IMR-90 (cell line): ENCODE results near the gene MCRIP2. TPM values are rescaled to one million over a fixed set of nuclear protein-coding genes. Genes with fewer than 3 reads are reported as not detected.

Source experiments
- ATAC-seq: fragments of 200-7000 bp; cut with Tn5 transposase; 2 replicates; pipeline ENCODE4 v1.9.1; 2020; ENCODE audit warnings: low read depth, mild to moderate bottlenecking, moderate library complexity
- BruUV-seq: library from RNA; stranded (reverse); fragments of 400-500 nt; replicated peaks from 2 replicates; lab custom pipeline; 2021; lab: Mats Ljungman, UMichigan
- CTCF ChIA-PET: fragments of 300-600 bp; formaldehyde crosslinking; extraction: SDS; loops from one replicate; lab custom pipeline; 2021; ENCODE audit warnings: antibody characterized with exemption; lab: Yijun Ruan, JAX
- POLR2A ChIA-PET: fragments of 300-600 bp; sonication (Branson Sonifier 250); formaldehyde crosslinking; loops from one replicate; lab custom pipeline; 2022; ENCODE audit warnings: antibody characterized with exemption; ENCODE audit not compliant: unreplicated experiment; lab: Charles Lee
- DNase-seq: peaks from one replicate; pipeline ENCODE4 v3.0.0; 2013
- H2AFZ ChIP-seq: replicated peaks from 2 replicates; pipeline ENCODE3; 2013; ENCODE audit warnings: low read length, mild to moderate bottlenecking; ENCODE audit not compliant: poor library complexity
- H2AK5ac ChIP-seq: 2 replicates; pipeline ENCODE4 v1.6.1; 2013; ENCODE audit warnings: low read depth, low read length, inconsistent platforms
- H2AK9ac ChIP-seq: replicated peaks from 2 replicates; pipeline ENCODE3; 2013; ENCODE audit warnings: mild to moderate bottlenecking, low read depth, low read length, moderate library complexity; ENCODE audit not compliant: poor library complexity
- H2BK120ac ChIP-seq: 2 replicates; pipeline ENCODE4 v1.6.1; 2013; ENCODE audit warnings: low read depth, low read length, inconsistent platforms
- H2BK15ac ChIP-seq: 3 replicates; pipeline ENCODE4 v1.6.1; 2013; ENCODE audit warnings: low read depth, low read length, inconsistent platforms
- H2BK20ac ChIP-seq: 2 replicates; pipeline ENCODE4 v1.6.1; 2013; ENCODE audit warnings: low read depth, mild to moderate bottlenecking, inconsistent platforms, low read length, moderate library complexity
- H2BK5ac ChIP-seq: 2 replicates; pipeline ENCODE4 v1.6.1; 2013; ENCODE audit warnings: mild to moderate bottlenecking, low read depth, low read length, inconsistent platforms; ENCODE audit not compliant: poor library complexity, severe bottlenecking
- H3K14ac ChIP-seq: replicated peaks from 2 replicates; pipeline ENCODE4 v1.6.1; 2013; ENCODE audit warnings: low read depth, low read length, inconsistent platforms
- H3K18ac ChIP-seq: 2 replicates; pipeline ENCODE4 v1.6.1; 2013; ENCODE audit warnings: low read depth, low read length, control low read depth
- H3K23ac ChIP-seq: 2 replicates; pipeline ENCODE4 v1.6.1; 2013; ENCODE audit warnings: low read depth, low read length, inconsistent platforms
- H3K27ac ChIP-seq: 2 replicates; pipeline ENCODE4 v1.5.1; 2013; ENCODE audit warnings: mild to moderate bottlenecking, control low read depth, low read length; ENCODE audit not compliant: insufficient read depth
- H3K27me3 ChIP-seq: 2 replicates; pipeline ENCODE4 v1.6.1; 2013; ENCODE audit warnings: low read length; ENCODE audit not compliant: control insufficient read depth, insufficient read depth
- H3K36me3 ChIP-seq: 2 replicates; pipeline ENCODE4 v1.6.1; 2013; ENCODE audit warnings: low read length, mixed read lengths; ENCODE audit not compliant: control insufficient read depth, insufficient read depth
- H3K4ac ChIP-seq: 2 replicates; pipeline ENCODE4 v1.6.1; 2013; ENCODE audit warnings: low read depth, low read length, inconsistent platforms
- H3K4me1 ChIP-seq: 2 replicates; pipeline ENCODE4 v1.6.1; 2013; ENCODE audit warnings: low read length, mixed read lengths; ENCODE audit not compliant: control insufficient read depth, insufficient read depth
- H3K4me2 ChIP-seq: 2 replicates; pipeline ENCODE4 v1.6.1; 2013; ENCODE audit warnings: low read depth, mild to moderate bottlenecking, control low read depth, low read length, moderate library complexity
- H3K4me3 ChIP-seq: 2 replicates; pipeline ENCODE4 v1.5.1; 2013; ENCODE audit warnings: low read depth, mild to moderate bottlenecking, control low read depth, low read length, moderate library complexity; ENCODE audit not compliant: insufficient read depth
- H3K56ac ChIP-seq: 2 replicates; pipeline ENCODE4 v1.6.1; 2013; ENCODE audit warnings: low read length, inconsistent platforms; ENCODE audit not compliant: insufficient read depth; ENCODE audit errors: extremely low read depth
- H3K79me1 ChIP-seq, 2 experiments: 2 replicates each; pipeline ENCODE4 v1.6.1; 2013; ENCODE audit warnings: low read length in 2 of 2, inconsistent platforms in 1 of 2, low read depth in 1 of 2
- H3K9ac ChIP-seq: 2 replicates; pipeline ENCODE4 v1.6.1; 2013; ENCODE audit warnings: low read depth, low read length, control low read depth
- H3K9me1 ChIP-seq: 2 replicates; pipeline ENCODE4 v1.6.1; 2013; ENCODE audit warnings: low read length, inconsistent platforms; ENCODE audit not compliant: insufficient read depth
- H3K9me3 ChIP-seq: 2 replicates; pipeline ENCODE4 v1.6.1; 2013; ENCODE audit warnings: low read length; ENCODE audit not compliant: control insufficient read depth, insufficient read depth
- H4K20me1 ChIP-seq: 2 replicates; pipeline ENCODE4 v1.6.1; 2013; ENCODE audit warnings: low read length, inconsistent platforms; ENCODE audit not compliant: insufficient read depth
- H4K5ac ChIP-seq: 2 replicates; pipeline ENCODE4 v1.6.1; 2013; ENCODE audit warnings: mild to moderate bottlenecking, low read depth, low read length, control low read depth
- H4K8ac ChIP-seq, 2 experiments: 2 replicates each; pipeline ENCODE4 v1.6.1; 2013; ENCODE audit warnings: low read depth in 2 of 2, low read length in 2 of 2, control low read depth in 1 of 2, inconsistent platforms in 1 of 2
- H4K91ac ChIP-seq: 2 replicates; pipeline ENCODE4 v1.6.1; 2013; ENCODE audit warnings: low read depth, low read length, inconsistent platforms; ENCODE audit not compliant: insufficient read depth
- CEBPB ChIP-seq: IDR thresholded peaks from 2 replicates; pipeline ENCODE4 v1.6.1; 2012; ENCODE audit warnings: low read depth, low read length, improper control_type of control experiment
- MXI1 ChIP-seq: IDR thresholded peaks from 2 replicates; pipeline ENCODE4 v1.6.1; 2012; ENCODE audit warnings: low read depth, mild to moderate bottlenecking, low read length, moderate library complexity, borderline replicate concordance
- USF2 ChIP-seq: fragments of 150-350 bp; IDR thresholded peaks from 2 replicates; pipeline ENCODE4 v1.6.1; 2017; ENCODE audit warnings: mild to moderate bottlenecking, antibody characterized with exemption, low read length, low read depth
- WGBS, 2 experiments: methylation state at CpG; one replicate each; pipeline versions ENCODE4 v1.1.5 to v1.1.7; 2013; ENCODE audit warnings: missing lambda C conversion rate in 2 of 2; ENCODE audit not compliant: insufficient read length in 1 of 2; ENCODE audit errors: extremely low coverage in 2 of 2; 5-methylcytosine and 5-hydroxymethylcytosine counted together
- dilution Hi-C: fragments of 300-500 bp; cut with HindIII; formaldehyde crosslinking; loops from one replicate; pipeline ENCODE4 v1.14.3; 2018; ENCODE audit warnings: low sequenced_read_pairs; ENCODE audit not compliant: unreplicated experiment
- in situ Hi-C: fragments of 300-500 bp; cut with MboI; formaldehyde crosslinking; loops from 3 replicates; pipeline ENCODE4 v1.14.3; 2019; ENCODE audit warnings: low sequenced_read_pairs, inconsistent platforms, mixed read lengths
- intact Hi-C: fragments of 100-400 bp; cut with micrococcal nuclease; formaldehyde crosslinking; loops from 2 replicates; pipeline ENCODE4 v1.10.0; 2022
- polyA plus RNA-seq, 3 experiments: library from polyadenylated mRNA; depleted of rRNA; stranded (reverse); fragments of >200 nt; gene quantifications; 2 replicates each; pipeline ENCODE4 v1.2.3, GENCODE V29; 2012; ENCODE audit warnings: low replicate concordance in 1 of 3
- total RNA-seq: library from RNA; depleted of rRNA; stranded (reverse); fragments of >200 nt; gene quantifications from 2 replicates; pipeline ENCODE4 v1.2.3, GENCODE V29; 2012

Gene MCRIP2
- total and polyA plus RNA-seq, 2 of the 4 experiments (the other 2 are of a cell fraction), result 6.3 to 19.6 TPM

GRCh38 chr16:642189-643049 lies 791 bp downstream of the MCRIP2 start:
- 9% methylated on average over 43 of the region's 72 CpGs; no CpG with 5 or more reads in 1 of the 2 experiments for WGBS, 2 experiments
- Histone ChIP-seq H4K8ac (peak overlapping the region; percentile 77 to 92; a peak in 3 of 4 replicates), H2BK5ac (peak overlapping the region; percentile 13), H2BK15ac (no peak overlapping the region), H4K20me1 (no peaks in the 10 kb centered on the region; the same call in 1 of the 2 replicates), H2BK20ac (no peak overlapping the region), H4K5ac (peak overlapping the region; percentile 55), H3K9ac (peak overlapping the region; percentile 79), H3K4me3 (peak overlapping the region; percentile 100), H4K91ac (no peak overlapping the region; the same call in 1 of the 2 replicates), H3K27ac (peak overlapping the region; percentile 37; the same call in 1 of the 2 replicates), H3K27me3 (no peaks in the 10 kb centered on the region), H3K14ac (peak overlapping the region; percentile 6; the same call in 1 of the 2 replicates), H3K36me3 (no peaks in the 10 kb centered on the region), H2AK5ac (peak overlapping the region; percentile 24), H3K4ac (no peak overlapping the region), H2AK9ac (peak overlapping the region; percentile 91), H2AFZ (peak overlapping the region; percentile 90), H3K9me1 (peaks cover 10% of the 10 kb centered on the region; the same call in 1 of the 2 replicates), H3K56ac (no peak overlapping the region), H3K4me2 (peak overlapping the region; percentile 76), H3K23ac (0 out of 2 replicates have a peak overlapping the region, but pooled peaks have one; percentile 66), H2BK120ac (no peak overlapping the region), H3K4me1 (peaks cover 11% of the 10 kb centered on the region), H3K9me3 (no peaks in the 10 kb centered on the region), H3K18ac (no peak overlapping the region), H3K79me1 (peaks cover 3 to 37% of the 10 kb centered on the region in 2 experiments; a peak in 2 of 4 replicates)
- in situ Hi-C loops, result loop anchor here (10.0 kb wide), 1 partner anchor 248 kb away; the partner anchor contains the start of gene NME4
- peak; percentile 36 for ATAC-seq
- dilution Hi-C loops, result no loop called here
- TF ChIP-seq USF2 (peak; percentile 62), CEBPB (no peak), MXI1 (peak; percentile 66; the same call in 1 of the 2 replicates)
- no TSS peak for BruUV-seq
- CTCF ChIA-PET, result interaction anchor here (0.6 kb wide), 1 partner anchor 256 kb away, joined by 3 read pairs; no protein-coding TSS in a partner anchor
- intact Hi-C loops, result no loop called here
- no peak for DNase-seq
- POLR2A ChIA-PET, result no interaction called here
